HG02678 (cell line): ENCODE measurements around the gene ZKSCAN7.
"Not testable (repeated sequence)": the region's sequence is repeated elsewhere in the genome, so short reads cannot be mapped to it uniquely, and the experiment has no call there.

ENCODE experiments used
- ATAC-seq: cut with Tn5 transposase; IDR thresholded peaks from one replicate; pipeline ENCODE4 v1.9.1; 2021; ENCODE audit warnings: mild to moderate bottlenecking, moderate library complexity; ENCODE audit not compliant: unreplicated experiment

Gene ZKSCAN7

GRCh38 chr3:44576613-44577012 lies 21.6 kb downstream of the ZKSCAN7 start:
- no peak for ATAC-seq

DNA sequence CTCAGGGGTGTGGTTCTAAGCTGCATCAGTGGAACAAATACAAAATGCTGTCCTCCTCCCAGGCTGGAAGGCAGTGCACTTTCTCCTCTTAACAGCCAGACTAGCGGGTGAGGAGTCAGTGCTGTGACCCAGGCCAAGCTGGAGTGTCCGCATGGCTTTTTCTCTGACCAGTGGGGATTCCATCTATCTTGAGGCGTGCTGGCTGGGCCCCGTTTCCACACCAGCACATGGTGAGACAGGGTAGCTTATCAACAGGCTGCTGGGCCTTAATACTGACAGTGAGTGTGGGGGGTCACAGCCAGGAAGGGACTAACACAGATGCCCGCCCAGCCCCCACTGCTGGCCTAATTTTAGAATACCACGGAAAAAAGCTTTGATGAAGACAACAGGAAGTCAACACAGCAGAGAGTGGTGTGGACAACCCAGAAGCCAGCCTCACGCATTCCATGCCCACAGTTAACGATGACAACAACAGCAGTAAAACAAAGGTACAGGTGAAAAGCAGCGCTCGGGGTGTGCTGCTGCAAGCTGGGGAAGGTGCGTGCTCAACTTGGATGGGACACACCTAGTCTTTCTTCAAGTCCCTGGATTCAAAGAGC lies 22.5 kb downstream of the ZKSCAN7 start:
- not testable (repeated sequence) for ATAC-seq

DNA sequence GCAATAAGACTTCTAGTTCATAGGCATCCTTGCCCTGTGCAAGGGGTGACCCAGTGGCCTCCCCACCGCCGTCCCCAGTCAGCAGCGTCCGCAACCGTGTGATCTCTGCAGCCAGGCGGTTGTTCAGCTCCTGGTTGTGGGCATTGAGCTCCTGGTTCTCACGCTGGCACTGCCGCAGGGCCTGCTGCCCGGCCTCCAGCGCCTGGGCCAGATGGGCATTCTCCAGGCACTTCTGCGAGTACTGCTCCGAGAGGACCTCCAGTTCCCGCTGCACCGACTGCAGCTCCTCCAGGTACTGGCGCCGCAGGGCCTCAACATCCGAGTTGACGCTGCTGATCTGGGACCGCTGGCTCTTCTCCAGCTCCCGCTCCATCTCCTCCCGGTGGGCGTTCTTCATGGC lies 23.3 kb downstream of the ZKSCAN7 start:
- ATAC-seq: not testable (repeated sequence)

GRCh38 chr3:44578924-44579515 lies 24.0 kb downstream of the ZKSCAN7 start:
- ATAC-seq: not testable (repeated sequence)

GRCh38 chr3:44579749-44580148 lies 24.8 kb downstream of the ZKSCAN7 start:
- not testable (repeated sequence) for ATAC-seq

- not testable (repeated sequence) for ATAC-seq
Observed at GRCh38 chr3:44580971-44581370, 26.0 kb downstream of the ZKSCAN7 start.

GRCh38 chr3:44584646-44585501 lies 29.9 kb downstream of the ZKSCAN7 start, which contains the start of gene ZNF660:
Gene ZNF660, plus strand, starts transcription at chr3:44584964. Its CDS starts 9,230 bp downstream, at chr3:44594194.
- ATAC-seq: peak; percentile 89

DNA sequence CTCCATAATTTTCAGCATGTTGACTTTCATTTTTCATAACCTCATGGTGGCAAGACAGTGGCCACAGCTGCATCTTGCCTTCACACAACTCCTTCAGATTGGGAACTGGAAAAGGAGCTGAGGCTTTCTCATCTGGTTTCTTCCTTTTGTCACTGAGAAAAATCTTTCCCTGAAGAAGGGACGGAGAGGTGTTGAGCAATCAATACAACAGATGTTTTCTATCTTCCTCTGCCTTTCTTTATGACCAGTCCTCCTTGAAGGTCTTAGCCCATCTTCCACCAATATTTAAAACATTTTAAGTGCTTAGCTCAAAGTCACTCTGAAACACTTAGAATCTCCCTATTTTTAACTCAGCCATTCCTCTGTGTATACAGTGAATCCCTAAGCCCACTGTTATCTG lies 41.6 kb downstream of the ZKSCAN7 start:
- ATAC-seq: no peak

DNA sequence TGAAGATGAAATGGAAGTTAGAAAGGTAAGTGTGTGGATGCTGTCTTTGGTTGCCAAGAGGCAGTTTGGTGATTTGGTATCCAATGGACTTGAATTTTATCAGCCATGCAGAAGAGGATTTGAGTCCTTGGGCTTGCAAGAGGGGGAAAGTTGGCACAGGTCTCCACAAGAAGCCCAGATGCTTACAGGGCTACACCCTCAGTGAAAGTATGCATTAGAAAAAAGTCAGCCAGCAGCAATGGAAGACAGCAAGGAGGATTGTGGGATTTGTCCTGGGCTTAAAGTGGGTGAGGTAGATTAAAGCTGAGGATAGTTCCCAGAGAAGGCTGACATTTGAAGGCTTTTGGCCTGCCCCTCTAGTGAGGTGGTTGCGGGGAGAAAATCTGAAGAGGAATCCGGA lies 46.8 kb downstream of the ZKSCAN7 start:
- ATAC-seq: no peak

DNA sequence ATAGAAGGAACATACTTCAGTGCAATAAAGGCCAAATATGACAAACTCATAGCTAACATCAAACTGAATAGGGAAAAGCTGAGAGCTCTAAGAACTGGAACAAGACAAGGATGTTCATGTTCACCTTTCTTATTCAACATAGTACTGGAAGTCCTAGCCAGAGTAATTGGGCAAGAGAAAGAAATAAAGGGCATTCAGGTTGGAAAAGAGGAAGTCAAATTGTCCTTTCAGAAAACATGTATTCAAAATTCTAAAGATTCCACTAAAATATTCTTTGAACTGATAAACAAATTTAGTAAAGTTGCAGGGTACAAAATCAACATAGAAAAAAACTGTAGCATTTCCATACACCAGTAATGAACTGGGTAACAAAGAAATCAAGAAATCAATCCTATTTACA lies 57.7 kb downstream of the ZKSCAN7 start:
- no peak for ATAC-seq
